Neural cell (in vitro differentiated cells): Measurements from ENCODE around the gene PIK3C2G. TPM values are rescaled to one million over a fixed set of nuclear protein-coding genes. Genes with fewer than 3 reads are reported as not detected.

Experiments
- H2AFZ ChIP-seq: fragments of 200-600, 300-800 bp; sonication (generic), shearing (Covaris generic); 2 replicates; pipeline ENCODE4 v1.6.0; 2014; ENCODE audit warnings: low read depth, mild to moderate bottlenecking, antibody characterized with exemption, low read length, moderate library complexity
- H3F3A ChIP-seq: fragments of 200-600 bp; shearing (Covaris generic); 2 replicates; pipeline ENCODE4 v1.6.1; 2016; ENCODE audit warnings: mild to moderate bottlenecking, moderate library complexity, mixed read lengths, antibody characterized with exemption, low read length; ENCODE audit not compliant: insufficient read depth, poor library complexity, severe bottlenecking
- H3K27ac ChIP-seq: fragments of 200-600, 300-800 bp; sonication (generic), shearing (Covaris generic); 2 replicates; pipeline ENCODE4 v1.5.1; 2014; ENCODE audit warnings: mild to moderate bottlenecking, low read length, moderate library complexity
- H3K27me3 ChIP-seq: fragments of 300-800, 200-600 bp; sonication (generic), shearing (Covaris generic); 2 replicates; pipeline ENCODE4 v1.6.0; 2014; ENCODE audit warnings: mild to moderate bottlenecking, low read depth, low read length, moderate library complexity; ENCODE audit not compliant: insufficient read depth
- H3K36me3 ChIP-seq: fragments of 300-800, 200-600 bp; sonication (generic), shearing (Covaris generic); 2 replicates; pipeline ENCODE4 v1.5.1; 2014; ENCODE audit warnings: mild to moderate bottlenecking, antibody characterized with exemption, low read length, moderate library complexity; ENCODE audit not compliant: insufficient read depth
- H3K4me2 ChIP-seq: fragments of 300-800, 200-600 bp; sonication (generic), shearing (Covaris generic); 2 replicates; pipeline ENCODE4 v1.6.0; 2014; ENCODE audit warnings: mild to moderate bottlenecking, low read length
- H3K4me3 ChIP-seq: fragments of 300-800, 200-600 bp; sonication (generic), shearing (Covaris generic); 2 replicates; pipeline ENCODE4 v1.5.1; 2014; ENCODE audit warnings: mild to moderate bottlenecking, low read length, moderate library complexity
- H3K79me2 ChIP-seq: fragments of 200-600 bp; shearing (Covaris generic); replicated peaks from 2 replicates; pipeline ENCODE4 v1.6.0; 2014; ENCODE audit warnings: mild to moderate bottlenecking, low read length, moderate library complexity; ENCODE audit not compliant: insufficient read depth
- H3K9ac ChIP-seq: fragments of 300-800, 200-600 bp; sonication (generic), shearing (Covaris generic); 2 replicates; pipeline ENCODE4 v1.6.1; 2016; ENCODE audit warnings: mild to moderate bottlenecking, low read length, mixed read lengths
- H3K9me2 ChIP-seq: fragments of 200-600 bp; shearing (Covaris generic); 2 replicates; pipeline ENCODE4 v1.6.1; 2016; ENCODE audit warnings: mild to moderate bottlenecking, low read length, mixed read lengths; ENCODE audit not compliant: insufficient read depth
- H3K9me3 ChIP-seq: fragments of 200-600, 300-800 bp; sonication (generic), shearing (Covaris generic); 2 replicates; pipeline ENCODE4 v1.6.1; 2016; ENCODE audit warnings: mild to moderate bottlenecking, mixed run types, low read length, moderate library complexity, mixed read lengths
- H4K20me1 ChIP-seq: fragments of 200-600 bp; shearing (Covaris generic); 2 replicates; pipeline ENCODE4 v1.6.1; 2016; ENCODE audit warnings: mild to moderate bottlenecking, mixed run types; ENCODE audit not compliant: insufficient read depth
- CTCF ChIP-seq: fragments of 450-650 bp; IDR thresholded peaks from 2 replicates; pipeline ENCODE4 v1.5.1; 2014; ENCODE audit warnings: antibody characterized with exemption, mild to moderate bottlenecking, moderate library complexity; ENCODE audit not compliant: poor library complexity, severe bottlenecking
- EP300 ChIP-seq: fragments of 450-650 bp; conservative IDR thresholded peaks from 2 replicates; pipeline ENCODE4 v1.6.1; 2014; ENCODE audit warnings: antibody characterized with exemption, mild to moderate bottlenecking, moderate library complexity; ENCODE audit not compliant: poor library complexity, severe bottlenecking
- EZH2 ChIP-seq: fragments of 200-600, 300-800 bp; shearing (Covaris generic), sonication (generic); IDR thresholded peaks from 2 replicates; pipeline ENCODE4 v1.6.1; 2014; ENCODE audit warnings: antibody characterized with exemption, low read length, borderline replicate concordance, mild to moderate bottlenecking; ENCODE audit not compliant: insufficient read depth, poor library complexity, severe bottlenecking
- MXI1 ChIP-seq: fragments of 450-650 bp; conservative IDR thresholded peaks from 2 replicates; pipeline ENCODE4 v1.6.1; 2014; ENCODE audit warnings: antibody characterized with exemption, mild to moderate bottlenecking; ENCODE audit not compliant: poor library complexity, severe bottlenecking
- POLR2AphosphoS5 ChIP-seq: IDR thresholded peaks from 2 replicates; pipeline ENCODE4 v1.6.1; 2012
- RAD21 ChIP-seq: fragments of 450-650 bp; conservative IDR thresholded peaks from 2 replicates; pipeline ENCODE4 v1.6.1; 2014; ENCODE audit warnings: antibody characterized with exemption, mild to moderate bottlenecking, moderate library complexity
- REST ChIP-seq: IDR thresholded peaks from 2 replicates; pipeline ENCODE4 v1.6.1; 2012; ENCODE audit warnings: borderline replicate concordance
- SMC3 ChIP-seq: fragments of 450-650 bp; conservative IDR thresholded peaks from 2 replicates; pipeline ENCODE4 v1.6.1; 2014; ENCODE audit warnings: antibody characterized with exemption, mild to moderate bottlenecking, moderate library complexity; ENCODE audit not compliant: poor library complexity
- TAF1 ChIP-seq: IDR thresholded peaks from 2 replicates; pipeline ENCODE4 v1.6.1; 2012; ENCODE audit warnings: low read depth
- polyA plus RNA-seq: library from polyadenylated mRNA; depleted of rRNA; stranded (reverse); fragments of >200 nt; gene quantifications from 2 replicates; pipeline ENCODE4 v1.2.3, GENCODE V29; 2014

Gene PIK3C2G
- polyA plus RNA-seq, 1 donor from 2014 or later, result not detected

DNA sequence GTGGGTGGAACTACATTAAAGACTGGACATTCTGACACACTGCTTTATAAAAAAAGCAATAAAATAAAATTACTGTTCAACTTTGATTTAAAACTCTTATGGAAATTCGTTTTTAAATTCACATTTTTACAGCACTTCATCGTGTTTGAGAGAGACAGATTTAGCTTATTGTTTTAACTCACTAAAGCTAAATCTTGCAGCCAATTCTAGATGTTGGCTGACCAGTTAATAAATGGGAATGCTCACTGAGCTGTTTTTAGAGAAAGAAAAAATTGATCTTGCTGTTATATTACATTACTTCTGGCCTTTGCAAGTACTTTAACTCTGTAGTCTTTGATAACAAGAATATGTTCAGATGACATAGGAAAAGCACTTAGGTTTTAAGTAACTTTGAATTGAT, 319.4 kb downstream of the PIK3C2G start:
- Histone ChIP-seq H2AFZ (no peak overlapping the region), H3K4me3 (no peak overlapping the region), H3K9me2 (no peaks in the 10 kb centered on the region), H3K36me3 (no peaks in the 10 kb centered on the region), H3K9me3 (no peaks in the 10 kb centered on the region), H4K20me1 (no peaks in the 10 kb centered on the region), H3F3A (no peaks in the 10 kb centered on the region), H3K9ac (no peak overlapping the region), H3K27ac (no peak overlapping the region), H3K79me2 (no peaks in the 10 kb centered on the region), H3K4me2 (no peak overlapping the region), H3K27me3 (no peaks in the 10 kb centered on the region)
- TF ChIP-seq TAF1, result no peak
- TF ChIP-seq RAD21, result no peak
- TF ChIP-seq POLR2AphosphoS5, result no peak
- no peak for TF ChIP-seq CTCF
- no peak for TF ChIP-seq SMC3
- no peak for TF ChIP-seq EZH2
- TF ChIP-seq MXI1, result no peak
- TF ChIP-seq EP300, result no peak
- no peak for TF ChIP-seq REST

DNA sequence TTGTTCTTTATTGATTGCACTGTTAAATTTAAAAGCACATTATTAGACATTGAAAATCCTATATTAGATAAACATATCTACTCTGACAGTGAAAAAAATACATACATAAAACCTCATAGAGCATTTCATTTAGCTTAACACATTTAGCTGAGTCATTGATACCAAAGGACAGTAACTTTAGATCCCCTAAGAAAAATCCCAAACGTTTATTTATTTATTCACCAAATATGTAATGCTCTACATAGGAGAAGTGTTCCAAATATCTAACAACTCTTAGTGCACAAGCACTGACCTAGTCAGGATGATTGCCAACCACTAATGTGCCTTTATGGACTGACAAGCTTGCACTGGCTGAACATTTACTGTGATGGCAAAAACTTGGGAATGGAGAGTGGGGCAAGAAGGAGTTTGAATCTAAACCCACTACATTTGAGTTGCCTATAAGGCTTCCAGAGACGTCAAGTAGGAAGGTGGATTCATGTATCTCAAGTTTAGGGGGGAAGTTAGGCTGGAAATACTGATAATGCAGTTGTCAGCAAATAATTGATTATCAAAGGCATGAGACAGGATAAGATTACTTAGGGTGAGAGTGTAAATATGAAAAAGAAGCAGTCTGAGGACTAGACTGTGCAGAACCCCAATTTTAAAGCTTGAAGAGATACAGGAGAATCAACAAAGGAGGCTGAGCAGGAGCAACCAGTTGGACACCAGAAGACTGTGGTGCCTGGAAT, 320.1 kb downstream of the PIK3C2G start:
- H3K4me2 ChIP-seq, result no peak overlapping the region
- no peak for TF ChIP-seq MXI1
- no peak for TF ChIP-seq POLR2AphosphoS5
- no peak for TF ChIP-seq SMC3
- no peak for TF ChIP-seq EZH2
- no peak for TF ChIP-seq RAD21
- TF ChIP-seq REST, result no peak
- no peak for TF ChIP-seq CTCF
- TF ChIP-seq TAF1, result no peak
- TF ChIP-seq EP300, result no peak
- no peaks in the 10 kb centered on the region for H3K79me2 ChIP-seq
- H3K27ac ChIP-seq, result no peak overlapping the region
- H3F3A ChIP-seq, result no peaks in the 10 kb centered on the region
- H3K9me3 ChIP-seq, result no peaks in the 10 kb centered on the region
- no peaks in the 10 kb centered on the region for H3K27me3 ChIP-seq
- H4K20me1 ChIP-seq, result no peaks in the 10 kb centered on the region
- no peak overlapping the region for H2AFZ ChIP-seq
- H3K36me3 ChIP-seq, result no peaks in the 10 kb centered on the region
- no peaks in the 10 kb centered on the region for H3K9me2 ChIP-seq
- H3K4me3 ChIP-seq, result no peak overlapping the region
- no peak overlapping the region for H3K9ac ChIP-seq
